ENCODE results near the gene TCF19.

- TF ChIP-seq CTCF (IDR thresholded peaks at IDR 0.05) (no peak), POLR2A (IDR thresholded peaks at IDR 0.05) (no peak)
Measured at GRCh38 chr6:31170600-31170881, 12.2 kb downstream of the TCF19 start, which contains the start of gene POU5F1.

All from ovary (tissue), 3 donors.